Measurements from ENCODE around the gene OR2L2.
"Not testable (repeated sequence)": the region's sequence is repeated elsewhere in the genome, so short reads cannot be mapped to it uniquely, and the experiment has no call there.

OR2L2 gene

GRCh38 chr1:248054671-248055070 lies 24.8 kb downstream of the OR2L2 start:
- H3K27ac ChIP-seq (ENCODE audit: low read depth, low read length) = no peak overlapping the region
- H3K36me3 ChIP-seq (ENCODE audit: insufficient read depth, low read length) = no peaks in the 10 kb centered on the region
- H3K4me3 ChIP-seq (ENCODE audit: low read depth, low read length) = no peak overlapping the region
- no peak overlapping the region for H2AFZ ChIP-seq (ENCODE audit: low read length, unreplicated experiment)
- no peaks in the 10 kb centered on the region for H3K27me3 ChIP-seq (ENCODE audit: insufficient read depth, low read length)
- H3K4me1 ChIP-seq (ENCODE audit: control insufficient read depth, insufficient read depth, low read length, unreplicated experiment) = no peaks in the 10 kb centered on the region
- H3K79me2 ChIP-seq (ENCODE audit: control insufficient read depth, insufficient read depth, low read length, unreplicated experiment) = no peaks in the 10 kb centered on the region

GRCh38 chr1:248055261-248055660 lies 25.4 kb downstream of the OR2L2 start:
- no peak overlapping the region for H2AFZ ChIP-seq (ENCODE audit: low read length, unreplicated experiment)
- H3K36me3 ChIP-seq (ENCODE audit: insufficient read depth, low read length) = no peaks in the 10 kb centered on the region
- no peaks in the 10 kb centered on the region for H3K4me1 ChIP-seq (ENCODE audit: control insufficient read depth, insufficient read depth, low read length, unreplicated experiment)
- no peak overlapping the region for H3K4me3 ChIP-seq (ENCODE audit: low read depth, low read length)
- no peak overlapping the region for H3K27ac ChIP-seq (ENCODE audit: low read depth, low read length)
- no peaks in the 10 kb centered on the region for H3K79me2 ChIP-seq (ENCODE audit: control insufficient read depth, insufficient read depth, low read length, unreplicated experiment)
- no peaks in the 10 kb centered on the region for H3K27me3 ChIP-seq (ENCODE audit: insufficient read depth, low read length)

- no peak overlapping the region for H3K27ac ChIP-seq (ENCODE audit: low read depth, low read length)
- H3K4me3 ChIP-seq (ENCODE audit: low read depth, low read length) = no peak overlapping the region
- no peaks in the 10 kb centered on the region for H3K79me2 ChIP-seq (ENCODE audit: control insufficient read depth, insufficient read depth, low read length, unreplicated experiment)
- no peaks in the 10 kb centered on the region for H3K4me1 ChIP-seq (ENCODE audit: control insufficient read depth, insufficient read depth, low read length, unreplicated experiment)
- H2AFZ ChIP-seq (ENCODE audit: low read length, unreplicated experiment) = no peak overlapping the region
- H3K36me3 ChIP-seq (ENCODE audit: insufficient read depth, low read length) = no peaks in the 10 kb centered on the region
- no peaks in the 10 kb centered on the region for H3K27me3 ChIP-seq (ENCODE audit: insufficient read depth, low read length)
Observed at GRCh38 chr1:248065071-248065470, 35.2 kb downstream of the OR2L2 start.

DNA sequence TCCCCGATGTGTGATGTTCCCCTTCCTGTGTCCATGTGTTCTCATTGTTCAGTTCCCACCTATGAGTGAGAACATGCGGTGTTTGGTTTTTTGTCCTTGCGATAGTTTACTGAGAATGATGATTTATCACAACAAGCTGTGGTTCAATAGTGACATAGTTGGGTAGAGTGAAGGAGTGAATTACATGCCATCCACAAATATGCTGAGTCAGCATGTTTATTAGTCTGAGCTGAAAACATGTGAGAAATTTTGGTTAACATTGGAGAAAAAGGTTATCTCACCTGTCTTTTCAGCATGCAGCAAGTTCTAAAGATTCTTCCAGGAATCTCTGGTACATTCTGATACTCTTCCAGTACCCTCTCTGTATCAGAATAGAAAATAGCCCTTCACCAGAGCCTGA lies 35.7 kb downstream of the OR2L2 start:
- H3K79me2 ChIP-seq (ENCODE audit: control insufficient read depth, insufficient read depth, low read length, unreplicated experiment) = no peaks in the 10 kb centered on the region
- no peaks in the 10 kb centered on the region for H3K4me1 ChIP-seq (ENCODE audit: control insufficient read depth, insufficient read depth, low read length, unreplicated experiment)
- no peak overlapping the region for H3K4me3 ChIP-seq (ENCODE audit: low read depth, low read length)
- H3K27ac ChIP-seq (ENCODE audit: low read depth, low read length) = no peak overlapping the region
- no peak overlapping the region for H2AFZ ChIP-seq (ENCODE audit: low read length, unreplicated experiment)
- H3K36me3 ChIP-seq (ENCODE audit: insufficient read depth, low read length) = no peaks in the 10 kb centered on the region
- no peaks in the 10 kb centered on the region for H3K27me3 ChIP-seq (ENCODE audit: insufficient read depth, low read length)

DNA sequence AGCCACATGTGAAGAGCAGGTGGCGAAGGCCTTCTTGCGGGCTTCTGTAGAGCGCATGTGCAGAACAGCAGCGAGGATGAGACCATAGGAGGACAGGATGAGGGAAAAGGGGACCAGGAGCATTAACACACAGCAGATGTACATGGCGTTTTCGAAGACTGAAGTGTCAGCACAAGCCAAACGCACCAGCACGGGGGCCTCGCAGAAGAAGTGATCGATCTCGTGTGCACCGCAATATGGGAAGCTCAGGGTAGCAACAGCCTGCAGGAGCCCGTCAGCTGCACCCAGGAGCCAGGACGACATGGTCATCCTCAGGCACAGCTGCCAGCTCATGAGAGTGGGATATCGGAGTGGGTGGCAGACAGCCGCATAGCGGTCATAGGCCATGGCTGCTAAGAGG lies 54.0 kb downstream of the OR2L2 start:
- not testable (repeated sequence) for H3K4me1 ChIP-seq (ENCODE audit: control insufficient read depth, insufficient read depth, low read length, unreplicated experiment); H3K27me3 ChIP-seq (ENCODE audit: insufficient read depth, low read length); H3K4me3 ChIP-seq (ENCODE audit: low read depth, low read length); H3K27ac ChIP-seq (ENCODE audit: low read depth, low read length); H3K36me3 ChIP-seq (ENCODE audit: insufficient read depth, low read length); H2AFZ ChIP-seq (ENCODE audit: low read length, unreplicated experiment); H3K79me2 ChIP-seq (ENCODE audit: control insufficient read depth, insufficient read depth, low read length, unreplicated experiment)

All from ACC112 (cell line).